HK-2 (cell line): ENCODE results near the gene SDCCAG8.
"Not testable (repeated sequence)": the region's sequence is repeated elsewhere in the genome, so short reads cannot be mapped to it uniquely, and the experiment has no call there.

Source experiments
- DNase-seq: peaks from one replicate; pipeline ENCODE4 v3.0.0-alpha.2; 2018; ENCODE audit not compliant: unreplicated experiment

SDCCAG8 gene

DNA sequence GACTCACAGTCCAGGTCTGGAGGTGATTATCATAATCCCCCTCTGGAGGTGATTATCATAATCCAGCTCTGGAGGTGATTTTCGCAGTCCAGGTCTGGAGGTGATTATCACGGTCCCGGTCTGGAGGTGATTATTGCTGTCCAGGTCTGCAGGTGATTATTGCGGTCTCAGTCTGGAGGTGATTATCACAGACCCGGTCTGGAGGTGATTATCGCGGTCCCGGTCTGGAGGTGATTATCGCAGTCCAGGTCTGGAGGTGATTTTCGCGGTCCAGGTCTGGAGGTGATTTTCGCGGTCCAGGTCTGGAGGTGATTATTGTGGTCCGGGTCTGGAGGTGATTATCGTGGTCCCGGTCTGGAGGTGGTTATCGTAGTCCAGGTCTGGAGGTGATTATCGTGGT is 76.6 kb downstream of the SDCCAG8 start:
- DNase-seq = no peak

DNA sequence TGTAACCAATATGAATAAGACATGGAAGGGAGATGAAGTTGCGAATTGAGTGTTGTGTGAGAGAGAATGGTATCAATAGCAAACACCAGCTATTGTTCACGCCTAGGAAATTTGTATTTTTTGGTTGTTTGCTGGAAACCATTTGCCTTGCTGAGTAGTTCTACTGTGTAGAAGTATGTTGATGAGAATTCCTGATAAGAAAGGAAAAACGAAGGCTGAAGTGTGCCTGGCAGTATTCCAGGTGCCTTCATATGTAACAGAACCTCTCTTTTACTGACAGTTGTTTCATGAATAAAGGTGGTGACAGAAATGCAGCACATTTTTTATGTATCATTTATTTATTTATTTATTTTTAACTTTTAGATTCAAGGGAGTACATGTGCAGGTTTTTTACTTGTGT is 79.5 kb downstream of the SDCCAG8 start:
- DNase-seq = no peak

DNA sequence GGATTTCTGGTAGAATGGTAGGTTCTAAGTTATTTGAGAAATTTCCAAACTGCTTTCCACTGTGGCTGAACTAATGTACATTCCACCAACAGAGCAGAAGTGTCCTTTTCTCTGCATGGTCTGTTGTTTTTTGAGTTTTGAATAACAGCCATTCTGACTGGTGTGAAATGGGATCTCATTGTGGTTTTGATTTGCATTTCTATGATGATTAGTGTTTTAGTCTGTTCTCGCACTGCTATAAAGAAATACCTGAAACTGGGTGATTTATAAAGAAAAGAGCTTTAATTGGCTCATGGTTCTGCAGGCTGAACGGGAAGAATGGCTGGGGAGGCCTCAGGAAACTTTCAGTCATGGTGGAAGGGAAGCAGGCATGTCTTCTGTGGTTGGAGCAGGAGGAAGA is 80.3 kb downstream of the SDCCAG8 start:
- DNase-seq = no peak

DNA sequence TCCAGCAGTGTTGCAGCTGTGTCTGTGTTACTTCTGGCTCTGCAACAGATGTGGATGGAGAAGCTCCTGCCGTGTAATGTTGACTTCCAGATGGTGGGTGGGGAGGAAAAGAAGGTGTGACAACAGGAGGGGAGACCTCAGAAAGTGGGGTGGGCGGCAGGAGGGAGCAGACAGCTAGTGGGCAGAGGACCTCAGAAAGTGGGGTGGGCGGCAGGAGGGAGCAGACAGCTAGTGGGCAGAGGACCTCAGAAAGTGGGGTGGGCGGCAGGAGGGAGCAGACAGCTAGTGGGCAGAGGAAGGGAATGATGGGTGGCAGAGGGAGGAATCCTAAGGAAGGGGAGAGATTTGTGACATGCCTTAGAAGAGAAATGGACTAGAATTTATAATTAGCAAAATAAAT is 83.0 kb downstream of the SDCCAG8 start:
- not testable (repeated sequence) for DNase-seq

DNA sequence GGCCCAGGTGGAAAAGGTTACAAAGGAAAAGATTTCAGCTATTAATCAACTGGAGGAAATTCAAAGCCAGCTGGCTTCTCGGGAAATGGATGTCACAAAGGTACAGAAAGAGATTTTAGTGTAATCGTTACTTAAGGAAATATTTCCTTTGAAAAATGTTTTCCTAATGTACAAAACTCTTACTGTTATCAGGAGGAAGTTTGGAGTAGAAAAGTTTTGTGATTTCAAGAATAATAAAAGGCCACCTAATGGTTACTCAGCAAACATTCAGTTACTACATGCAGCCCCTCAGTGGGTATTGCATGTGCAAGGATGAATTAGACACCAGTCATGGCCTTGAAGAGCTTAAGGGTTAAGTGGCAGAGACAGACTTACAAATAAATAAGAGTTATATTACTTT is 85.2 kb downstream of the SDCCAG8 start:
- DNase-seq = no peak

DNA sequence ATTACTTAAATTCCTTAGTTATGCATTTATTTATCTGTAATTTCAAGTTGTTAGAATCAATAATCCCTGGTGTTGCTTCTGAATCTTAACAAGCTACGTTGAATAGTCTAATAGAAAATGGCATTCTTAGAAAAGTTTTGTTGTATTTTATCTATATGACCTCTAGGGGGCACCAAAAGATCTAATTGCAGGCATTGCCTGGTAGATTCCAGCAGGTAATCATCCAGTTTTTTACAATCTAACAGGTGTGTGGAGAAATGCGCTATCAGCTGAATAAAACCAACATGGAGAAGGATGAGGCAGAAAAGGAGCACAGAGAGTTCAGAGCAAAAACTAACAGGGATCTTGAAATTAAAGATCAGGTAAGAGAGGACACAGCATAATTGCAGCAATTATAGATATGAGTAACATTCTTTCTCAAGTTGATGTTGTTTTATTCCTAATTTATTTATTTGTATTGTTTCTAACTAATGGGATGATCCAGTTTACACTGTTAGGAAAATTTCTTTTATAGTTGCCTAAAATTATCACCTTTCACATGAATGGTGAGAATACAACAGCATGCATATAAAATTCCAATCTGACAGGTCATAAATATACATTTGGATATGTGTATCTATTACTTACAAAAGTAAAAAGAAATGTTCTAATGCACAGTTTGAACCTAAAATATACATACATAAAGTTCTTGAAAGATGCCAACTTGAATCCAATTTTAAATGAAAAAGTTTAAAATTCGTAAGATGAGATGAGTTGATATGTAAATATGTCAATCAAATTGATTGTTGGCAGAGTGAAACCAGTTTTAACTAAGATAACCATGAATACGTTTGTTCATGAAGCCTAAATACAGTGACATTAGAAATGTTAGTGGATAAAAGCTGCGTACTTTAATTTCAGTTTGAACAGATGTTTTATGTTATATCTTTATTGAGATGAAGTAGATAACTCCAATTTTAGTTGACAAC is 88.4 kb downstream of the SDCCAG8 start:
- DNase-seq = no peak

DNA sequence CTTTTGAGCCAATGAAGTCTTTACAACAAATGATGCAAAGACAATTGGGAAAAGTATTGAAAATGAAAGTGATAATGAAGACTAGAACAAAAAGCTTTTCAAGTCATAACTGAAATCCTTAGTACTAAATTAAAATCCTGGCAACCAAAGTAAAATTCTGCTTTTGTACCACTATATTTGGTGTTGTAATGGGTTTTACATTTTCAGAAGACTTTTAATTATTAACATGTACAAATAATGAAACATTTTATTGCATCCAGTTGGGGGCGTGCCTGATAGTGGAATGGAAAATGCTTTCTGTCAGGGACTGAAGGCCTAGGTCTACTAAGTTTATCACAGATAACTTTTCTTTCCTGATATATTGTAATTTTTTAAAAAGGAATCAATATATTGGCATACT is 89.4 kb downstream of the SDCCAG8 start:
- no peak for DNase-seq

DNA sequence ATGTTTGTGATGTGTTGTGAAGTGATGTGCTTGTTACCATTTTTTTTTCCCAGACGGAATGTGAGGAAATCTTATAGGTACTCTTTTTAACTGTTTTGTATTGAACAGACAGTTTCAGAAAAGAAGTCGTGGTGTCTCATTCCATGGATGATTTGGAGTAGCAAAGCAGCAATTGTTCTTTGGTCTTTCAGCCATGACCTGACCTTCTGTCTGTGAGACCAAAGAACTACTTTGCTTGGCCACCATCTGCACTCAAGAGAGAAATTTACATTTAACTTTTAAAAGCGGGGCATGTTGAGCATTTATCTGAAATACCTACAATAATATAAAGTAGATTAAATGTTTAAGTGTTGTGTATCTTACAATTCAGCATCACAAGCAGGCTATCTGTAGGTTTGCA is 90.2 kb downstream of the SDCCAG8 start:
- DNase-seq = no peak

DNA sequence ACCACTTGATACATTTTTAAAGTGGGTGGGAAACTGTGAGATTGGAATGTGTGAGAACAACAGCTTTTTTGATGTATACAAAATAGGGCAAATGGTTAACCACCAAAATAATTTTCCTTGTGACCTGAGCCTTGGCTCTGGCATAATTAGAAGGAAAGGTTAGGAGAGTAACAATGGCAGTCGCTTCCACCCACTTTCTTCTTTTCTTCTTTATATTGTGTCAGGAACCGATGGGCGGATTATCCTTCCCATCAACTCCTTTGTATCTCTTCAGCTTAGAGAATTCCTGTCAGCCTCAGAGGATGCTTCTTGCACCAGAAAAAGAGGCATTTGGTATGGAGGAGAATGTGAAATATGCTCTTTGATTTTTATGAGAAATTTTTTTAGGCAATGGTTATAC is 90.6 kb downstream of the SDCCAG8 start:
- DNase-seq = no peak

DNA sequence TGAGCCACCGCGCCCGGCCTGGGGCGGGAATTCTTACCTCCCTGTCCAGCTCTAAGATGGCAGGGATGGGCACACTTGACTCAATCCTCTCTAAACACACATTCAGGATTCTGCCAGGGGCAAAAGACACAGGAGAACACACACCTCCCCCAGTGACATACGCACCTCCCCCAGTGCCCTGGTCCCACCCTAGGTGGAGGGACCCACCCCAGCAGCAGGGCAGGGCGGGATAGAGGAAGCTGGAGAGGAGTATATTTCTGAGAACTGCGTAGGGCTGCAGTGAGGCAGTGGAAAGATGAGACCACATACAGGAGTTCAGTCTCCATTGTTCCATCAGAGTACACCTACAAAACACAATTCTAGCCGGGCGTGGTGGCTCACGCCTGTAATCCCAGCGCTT is 92.5 kb downstream of the SDCCAG8 start:
- DNase-seq = no peak

DNA sequence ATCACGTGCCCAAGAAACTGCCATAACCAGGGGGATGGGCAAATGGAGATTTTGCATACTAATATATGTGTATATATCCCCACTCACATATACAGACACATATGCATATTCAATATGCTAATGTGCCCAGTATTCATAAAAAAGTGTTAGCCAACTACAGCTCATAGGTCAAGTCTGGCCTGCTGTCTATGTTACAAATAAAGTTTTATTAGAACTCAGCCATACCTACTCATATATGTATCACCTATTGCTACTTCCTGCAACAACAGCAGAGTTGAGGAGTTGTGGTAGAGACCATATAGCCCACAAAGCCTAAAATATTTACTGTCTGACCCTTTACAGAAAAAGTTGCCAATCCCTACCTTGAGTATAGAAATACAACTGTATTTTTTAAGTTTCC is 93.3 kb downstream of the SDCCAG8 start:
- DNase-seq = no peak

DNA sequence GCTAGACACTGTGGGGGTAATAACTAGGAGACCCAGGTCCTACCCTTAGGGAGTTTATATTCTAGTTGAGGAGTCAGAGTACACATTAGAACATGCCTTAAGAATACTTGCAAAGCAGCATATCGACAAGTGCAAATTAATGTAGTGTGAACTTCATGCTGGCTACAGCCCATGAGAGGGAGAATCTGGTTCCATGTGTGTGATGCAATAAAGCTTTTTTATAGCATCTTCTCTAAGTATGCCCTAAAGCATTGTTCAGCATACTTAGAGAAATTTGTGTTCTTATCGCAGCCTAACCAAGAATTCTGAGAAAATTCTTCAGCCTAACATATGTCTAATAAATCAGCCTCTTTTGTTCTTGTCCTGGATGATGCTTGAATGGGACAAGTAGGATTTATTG is 95.5 kb downstream of the SDCCAG8 start:
- no peak for DNase-seq

DNA sequence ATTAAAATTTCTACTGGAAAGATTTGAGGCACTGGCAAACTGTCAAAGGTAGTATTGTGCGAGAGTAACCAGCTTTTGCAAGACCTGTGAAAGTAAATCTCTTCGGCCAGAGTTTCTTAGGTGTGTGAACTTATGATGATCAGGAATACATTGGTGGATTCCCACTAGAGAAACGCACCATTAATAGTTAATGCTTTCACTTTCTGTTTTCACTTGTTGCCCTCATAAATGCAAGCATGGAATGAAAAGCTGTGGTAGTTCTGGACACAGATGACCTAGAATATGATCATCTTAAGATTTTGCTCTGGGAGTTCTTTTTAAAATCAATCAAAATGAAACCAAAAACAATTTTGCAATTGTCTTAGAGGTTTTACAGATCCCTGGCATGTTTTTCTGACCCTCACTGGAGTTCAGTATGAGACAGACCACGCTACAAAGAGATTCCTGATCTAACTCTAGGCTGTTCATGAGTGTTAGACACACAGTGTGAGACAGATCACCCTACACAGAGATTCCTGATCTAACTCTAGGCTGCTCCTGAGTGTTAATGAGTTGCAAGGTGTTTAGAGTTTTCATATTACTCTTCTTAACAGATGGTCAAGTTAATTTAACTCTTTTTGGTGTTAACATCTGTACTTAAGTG is 98.8 kb downstream of the SDCCAG8 start:
- DNase-seq = no peak

DNA sequence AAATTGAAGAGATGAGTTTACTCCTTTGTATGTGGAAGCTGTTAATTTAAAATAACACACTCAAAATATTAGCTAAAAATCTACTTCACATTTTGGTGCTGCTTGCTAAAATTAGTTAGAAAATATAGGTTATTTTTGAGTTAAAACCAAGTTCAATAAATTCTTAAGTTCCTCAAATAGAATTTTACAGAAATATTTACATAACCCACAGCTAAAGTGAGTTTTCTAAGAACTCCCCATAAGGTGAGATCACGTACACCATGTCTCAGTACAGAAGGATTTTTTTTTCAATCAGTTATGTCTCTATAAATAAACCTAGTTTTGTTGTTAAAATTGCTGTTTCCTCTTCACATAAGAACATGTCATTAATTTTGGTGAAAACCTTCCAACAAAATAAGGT is 108.0 kb downstream of the SDCCAG8 start:
- no peak for DNase-seq

DNA sequence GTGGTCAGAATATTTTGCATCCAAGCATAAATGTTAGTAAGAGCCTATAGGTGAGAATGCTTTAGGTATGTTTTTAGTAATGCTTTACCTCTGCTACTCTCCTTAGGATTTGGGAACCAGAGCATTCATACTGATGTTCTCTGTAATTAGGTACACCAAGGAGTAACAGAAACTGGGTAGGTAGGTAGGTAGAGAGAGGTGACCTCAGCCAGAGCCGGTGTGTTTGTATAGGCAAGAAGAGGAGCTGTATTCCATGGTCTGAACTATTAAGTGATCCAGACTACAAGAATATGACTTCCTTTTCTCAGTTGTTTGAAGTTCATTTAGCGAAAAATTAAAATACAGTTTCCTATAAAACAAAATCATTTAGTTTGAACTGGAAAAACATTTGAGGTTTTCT is 108.5 kb downstream of the SDCCAG8 start:
- no peak for DNase-seq

DNA sequence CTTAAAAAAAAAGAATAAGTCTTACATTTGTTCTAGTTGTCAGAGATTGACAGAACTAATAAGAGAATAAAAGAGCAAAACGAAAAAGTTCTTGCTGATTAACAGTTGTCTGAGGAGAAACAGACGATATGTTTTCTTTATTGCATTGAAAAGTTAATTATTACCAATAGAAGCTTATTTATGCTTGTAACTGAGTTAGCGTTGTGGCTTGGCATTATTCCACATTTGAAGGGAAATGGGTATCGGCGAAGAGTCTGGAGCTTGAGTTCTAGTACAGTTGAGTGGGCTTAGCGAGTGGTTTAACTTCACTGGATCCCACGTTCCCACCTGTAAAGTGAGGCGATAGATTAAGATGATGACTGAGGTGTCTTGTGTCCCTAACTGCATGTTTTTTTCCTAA is 109.0 kb downstream of the SDCCAG8 start:
- DNase-seq = peak; percentile 20

DNA sequence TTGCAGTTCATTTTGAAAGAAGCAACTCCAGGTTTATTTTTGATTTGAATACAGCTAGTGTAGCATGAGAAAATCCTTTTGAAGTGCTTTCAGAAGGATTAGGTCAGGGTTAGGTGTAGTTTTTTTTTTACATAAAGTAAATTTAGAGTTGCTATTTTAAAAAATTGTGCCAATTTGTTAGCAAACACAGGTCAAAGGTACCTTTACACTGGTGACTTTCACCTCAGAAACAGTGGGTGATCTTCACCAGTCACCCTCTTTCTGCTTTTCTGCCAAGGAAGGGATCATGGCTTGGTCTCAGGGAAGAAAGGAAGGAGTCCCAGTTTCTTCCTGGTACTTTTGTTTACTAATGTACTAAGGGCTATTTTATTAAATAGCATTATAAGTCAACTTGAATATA is 111.5 kb downstream of the SDCCAG8 start:
- DNase-seq = no peak

DNA sequence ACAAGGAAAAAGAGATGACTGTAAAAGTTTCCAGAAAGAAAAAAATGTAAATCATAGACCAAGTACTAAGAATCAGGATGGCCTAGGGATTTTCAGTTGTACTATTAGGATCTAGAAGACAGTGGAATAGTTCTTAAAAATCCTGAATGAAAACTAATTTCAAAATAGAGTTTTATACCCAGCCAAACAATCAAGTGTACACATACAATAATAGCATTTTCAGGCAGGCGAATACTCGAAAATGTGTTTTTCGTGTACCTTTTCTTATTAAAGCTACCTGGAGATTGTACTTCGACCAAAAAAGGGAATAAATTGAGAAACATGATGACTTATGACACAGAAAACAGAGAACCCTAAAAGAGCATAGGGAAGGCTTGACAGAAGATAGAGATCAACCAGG is 118.6 kb downstream of the SDCCAG8 start:
- no peak for DNase-seq

DNA sequence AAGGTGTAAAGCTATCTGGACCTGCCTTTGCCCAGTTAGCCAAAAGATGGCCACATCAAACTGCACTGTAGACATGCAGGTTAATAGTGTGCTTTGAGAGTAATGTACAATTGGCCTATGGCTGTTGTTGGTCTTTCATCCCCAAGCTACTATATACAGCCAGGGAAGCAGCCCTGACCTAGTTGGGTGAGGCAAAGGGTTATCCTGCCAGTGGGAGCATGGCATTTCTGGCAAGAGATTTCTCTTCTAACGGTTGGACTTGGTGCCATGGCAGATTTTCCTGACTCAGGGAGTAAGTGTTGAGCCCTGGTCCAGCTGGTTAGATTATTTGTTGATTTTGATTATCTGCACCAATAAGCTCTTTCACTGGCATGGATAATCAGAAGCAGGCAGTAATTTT is 119.8 kb downstream of the SDCCAG8 start:
- DNase-seq = no peak

DNA sequence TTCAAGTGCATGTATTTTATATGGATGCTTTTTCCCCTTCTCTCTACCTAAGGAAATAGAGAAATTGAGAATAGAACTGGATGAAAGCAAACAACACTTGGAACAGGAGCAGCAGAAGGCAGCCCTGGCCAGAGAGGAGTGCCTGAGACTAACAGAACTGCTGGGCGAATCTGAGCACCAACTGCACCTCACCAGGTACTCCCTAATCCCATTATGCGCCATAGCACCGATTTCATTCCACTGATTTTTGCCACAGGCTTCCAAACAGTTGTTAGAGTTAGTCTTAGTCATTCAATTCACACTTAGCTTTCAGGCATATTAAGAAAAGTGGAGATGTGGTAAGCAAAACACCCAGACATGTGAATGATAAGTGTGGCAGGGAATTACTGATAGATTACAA is 122.8 kb downstream of the SDCCAG8 start:
- DNase-seq = no peak

DNA sequence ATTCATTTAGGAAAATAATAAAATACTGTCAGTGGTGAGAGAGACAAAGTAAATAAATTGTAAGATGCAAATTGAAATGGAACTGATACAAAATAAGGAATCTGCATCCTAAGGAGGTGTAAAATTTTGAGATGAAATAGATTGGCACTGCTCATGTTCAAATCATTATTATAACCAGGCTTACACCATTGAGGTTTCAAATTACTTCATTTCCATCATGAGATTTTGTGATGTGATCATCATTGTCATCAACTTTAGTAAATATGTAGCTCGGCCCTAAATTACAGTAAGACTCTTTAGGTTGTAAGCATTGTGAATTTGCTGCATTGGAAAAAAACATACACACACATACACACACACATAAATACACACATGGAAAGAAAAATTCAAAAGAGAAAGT is 123.4 kb downstream of the SDCCAG8 start:
- DNase-seq = no peak

DNA sequence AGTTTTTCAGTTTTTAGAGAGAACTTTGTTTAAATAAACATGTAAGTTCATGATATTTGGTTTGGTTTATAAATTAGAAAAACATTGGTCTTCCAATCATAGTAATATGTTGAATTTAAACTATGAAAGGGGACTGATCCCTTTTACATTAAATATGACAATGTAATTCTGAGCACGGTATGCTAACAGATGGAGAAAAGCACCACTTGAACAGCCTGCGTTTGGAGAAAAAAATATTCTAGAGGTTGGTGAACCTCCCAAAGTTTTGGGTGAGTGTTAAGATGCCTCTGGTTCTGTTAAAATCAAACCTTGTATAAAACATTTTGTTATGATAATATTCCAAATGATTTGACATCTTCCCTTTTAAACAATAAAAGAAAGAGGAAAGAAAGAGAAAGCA is 123.9 kb downstream of the SDCCAG8 start:
- DNase-seq = no peak

DNA sequence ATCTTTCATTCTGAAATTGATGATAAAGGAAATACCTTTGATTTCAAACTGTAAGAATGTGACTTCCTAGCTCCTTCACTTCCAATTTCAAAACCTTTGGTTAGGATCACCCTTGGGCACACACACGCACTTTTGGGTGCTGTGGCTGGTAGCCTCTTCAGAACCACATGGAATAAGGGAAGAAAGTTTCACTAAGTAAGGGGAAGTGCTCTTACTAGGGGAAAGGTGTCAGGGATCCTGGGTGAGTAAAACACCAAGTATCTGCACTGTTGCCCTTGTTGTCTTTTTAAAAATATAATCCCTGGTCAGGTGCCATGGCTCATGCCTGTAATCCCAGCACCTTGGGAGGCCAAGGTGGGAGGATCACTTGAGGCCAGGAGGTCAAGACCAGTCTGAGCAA is 132.4 kb downstream of the SDCCAG8 start:
- no peak for DNase-seq
